VCaP (cell line): ENCODE data around the gene FBXO11.

Source experiments
- H3K27ac ChIP-seq: fragments of 450-650 bp; 2 replicates; pipeline ENCODE4 v1.5.1; 2017
- CTCF ChIP-seq: fragments of 450-650 bp; conservative IDR thresholded peaks from 2 replicates; pipeline ENCODE4 v1.5.1; 2017; ENCODE audit warnings: mild to moderate bottlenecking, moderate library complexity

FBXO11 gene

GRCh38 chr2:47785986-47786385 is 120.3 kb downstream of the FBXO11 start:
- H3K27ac ChIP-seq, result no peak overlapping the region
- no peak for TF ChIP-seq CTCF

- peak overlapping the region; percentile 89 for H3K27ac ChIP-seq
- TF ChIP-seq CTCF, result no peak
These were observed 121.9 kb downstream of the FBXO11 start for GRCh38 chr2:47784352-47784851.

DNA sequence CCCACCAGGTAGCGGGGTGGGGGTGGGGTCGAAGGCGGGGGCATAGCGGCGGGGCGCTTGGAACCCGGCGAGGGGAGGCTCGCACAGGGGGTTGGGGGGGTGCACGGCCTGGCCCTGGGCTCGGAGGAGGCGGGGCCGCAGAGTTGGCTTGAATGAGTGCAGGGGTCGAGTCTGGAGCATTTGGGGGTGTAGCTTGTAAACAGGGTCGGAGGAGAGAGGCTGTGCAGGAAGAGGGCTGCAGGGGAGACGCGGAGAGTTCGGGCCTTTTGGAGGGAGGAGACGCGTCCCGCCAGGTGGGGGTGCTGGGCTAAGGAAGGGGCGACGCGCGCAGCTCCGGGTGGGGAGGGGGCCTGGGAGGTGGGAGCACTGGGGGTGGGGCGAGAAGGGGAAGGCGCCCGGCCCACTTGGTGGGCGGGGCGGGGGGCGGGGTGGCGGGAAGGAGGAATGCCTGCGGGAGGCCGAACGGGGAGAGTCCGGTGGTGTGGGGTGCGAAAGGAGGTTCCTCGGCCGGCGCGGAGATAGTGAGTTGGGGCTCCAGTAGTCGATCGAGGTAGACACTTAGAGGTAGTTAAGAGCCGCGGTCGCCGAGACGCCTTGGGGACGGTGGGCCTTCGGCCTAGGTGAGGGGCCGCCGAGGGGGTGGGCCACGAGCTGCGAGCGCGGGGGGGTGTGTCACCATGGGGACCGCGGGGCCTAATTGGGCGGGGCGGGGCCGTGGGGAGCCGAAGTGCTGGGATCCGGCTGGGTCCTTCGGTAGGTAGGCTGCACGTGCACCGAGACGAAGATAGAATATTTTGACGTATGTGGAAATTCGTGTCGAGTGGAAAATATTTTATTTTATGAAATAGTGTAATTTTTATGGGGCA is 122.6 kb downstream of the FBXO11 start:
- no peak for TF ChIP-seq CTCF
- H3K27ac ChIP-seq, result peak overlapping the region; percentile 89

- peak within 1 kb of the TSS; percentile 89 for H3K27ac ChIP-seq
- TF ChIP-seq CTCF, result no peak
These were observed 123.4 kb downstream of the FBXO11 start, which contains the start of gene MSH6 for GRCh38 chr2:47782671-47783485. TSS of gene MSH6 (plus strand) at chr2:47783145. CDS start at chr2:47783234, 89 bp downstream.

GRCh38 chr2:47782381-47782670 is 124.0 kb downstream of the FBXO11 start:
- TF ChIP-seq CTCF, result no peak

DNA sequence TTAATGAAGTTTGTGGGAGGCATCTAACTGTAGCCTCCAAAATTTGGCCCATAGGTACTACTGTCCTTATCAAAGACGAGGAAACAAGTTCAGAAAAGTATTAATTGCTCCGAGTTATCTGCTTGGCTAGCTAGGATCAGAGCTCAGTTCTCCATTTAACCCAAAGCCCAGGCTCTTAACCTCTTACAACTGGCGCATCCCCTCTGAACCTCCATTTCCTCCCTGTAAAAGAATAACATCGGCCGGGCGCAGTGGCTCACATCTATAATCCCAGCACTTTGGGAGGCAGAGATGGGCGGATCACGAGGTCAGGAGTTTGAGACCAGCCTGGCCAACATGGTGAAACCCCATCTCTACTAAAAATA is 126.9 kb downstream of the FBXO11 start:
- no peak overlapping the region for H3K27ac ChIP-seq
- no peak for TF ChIP-seq CTCF

More at GRCh38 chr2:47782381-47782670, 124.0 kb downstream of the FBXO11 start:
- H3K27ac ChIP-seq, result peak overlapping the region; percentile 89

GRCh38 chr2:47778698-47779425 is 127.4 kb downstream of the FBXO11 start:
- no peak overlapping the region for H3K27ac ChIP-seq
- no peak for TF ChIP-seq CTCF
